HK-2 (cell line): Measurements from ENCODE around the gene FRAS1.
"Not testable (repeated sequence)": the region's sequence is repeated elsewhere in the genome, so short reads cannot be mapped to it uniquely, and the experiment has no call there.

Experiments used
- DNase-seq: peaks from one replicate; pipeline ENCODE4 v3.0.0-alpha.2; 2018; ENCODE audit not compliant: unreplicated experiment

Gene FRAS1, protein sequence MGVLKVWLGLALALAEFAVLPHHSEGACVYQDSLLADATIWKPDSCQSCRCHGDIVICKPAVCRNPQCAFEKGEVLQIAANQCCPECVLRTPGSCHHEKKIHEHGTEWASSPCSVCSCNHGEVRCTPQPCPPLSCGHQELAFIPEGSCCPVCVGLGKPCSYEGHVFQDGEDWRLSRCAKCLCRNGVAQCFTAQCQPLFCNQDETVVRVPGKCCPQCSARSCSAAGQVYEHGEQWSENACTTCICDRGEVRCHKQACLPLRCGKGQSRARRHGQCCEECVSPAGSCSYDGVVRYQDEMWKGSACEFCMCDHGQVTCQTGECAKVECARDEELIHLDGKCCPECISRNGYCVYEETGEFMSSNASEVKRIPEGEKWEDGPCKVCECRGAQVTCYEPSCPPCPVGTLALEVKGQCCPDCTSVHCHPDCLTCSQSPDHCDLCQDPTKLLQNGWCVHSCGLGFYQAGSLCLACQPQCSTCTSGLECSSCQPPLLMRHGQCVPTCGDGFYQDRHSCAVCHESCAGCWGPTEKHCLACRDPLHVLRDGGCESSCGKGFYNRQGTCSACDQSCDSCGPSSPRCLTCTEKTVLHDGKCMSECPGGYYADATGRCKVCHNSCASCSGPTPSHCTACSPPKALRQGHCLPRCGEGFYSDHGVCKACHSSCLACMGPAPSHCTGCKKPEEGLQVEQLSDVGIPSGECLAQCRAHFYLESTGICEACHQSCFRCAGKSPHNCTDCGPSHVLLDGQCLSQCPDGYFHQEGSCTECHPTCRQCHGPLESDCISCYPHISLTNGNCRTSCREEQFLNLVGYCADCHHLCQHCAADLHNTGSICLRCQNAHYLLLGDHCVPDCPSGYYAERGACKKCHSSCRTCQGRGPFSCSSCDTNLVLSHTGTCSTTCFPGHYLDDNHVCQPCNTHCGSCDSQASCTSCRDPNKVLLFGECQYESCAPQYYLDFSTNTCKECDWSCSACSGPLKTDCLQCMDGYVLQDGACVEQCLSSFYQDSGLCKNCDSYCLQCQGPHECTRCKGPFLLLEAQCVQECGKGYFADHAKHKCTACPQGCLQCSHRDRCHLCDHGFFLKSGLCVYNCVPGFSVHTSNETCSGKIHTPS (N-terminal part only)

DNA sequence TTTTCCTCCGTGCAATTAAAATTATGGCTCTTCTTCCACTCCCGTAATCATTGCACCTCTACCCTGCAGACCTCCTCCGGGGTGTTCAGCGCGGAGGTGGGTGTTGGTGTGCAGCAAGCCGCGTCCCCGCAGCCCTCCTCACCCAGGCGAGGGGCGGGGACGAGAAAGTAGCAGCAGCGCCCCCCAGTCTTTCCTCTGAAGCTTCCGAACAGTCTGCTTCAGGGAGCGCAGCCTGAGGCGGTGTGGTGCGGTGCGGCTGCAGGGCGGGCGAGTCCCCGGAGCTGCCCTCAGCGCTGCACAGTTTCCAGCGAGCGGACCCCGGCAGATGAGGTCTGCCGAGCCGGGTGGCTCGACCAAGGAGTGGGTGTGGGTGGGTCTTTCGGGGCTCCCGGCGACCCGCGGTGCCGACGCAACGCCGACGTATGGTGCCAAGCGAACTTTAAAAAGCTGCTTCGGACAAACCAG is at the start of gene FRAS1:
Gene FRAS1, plus strand, starts transcription at position 189 of the 465 bp plus-strand sequence. CDS start 687 bp downstream, outside the sequence.
- DNase-seq = peak; percentile 63

DNA sequence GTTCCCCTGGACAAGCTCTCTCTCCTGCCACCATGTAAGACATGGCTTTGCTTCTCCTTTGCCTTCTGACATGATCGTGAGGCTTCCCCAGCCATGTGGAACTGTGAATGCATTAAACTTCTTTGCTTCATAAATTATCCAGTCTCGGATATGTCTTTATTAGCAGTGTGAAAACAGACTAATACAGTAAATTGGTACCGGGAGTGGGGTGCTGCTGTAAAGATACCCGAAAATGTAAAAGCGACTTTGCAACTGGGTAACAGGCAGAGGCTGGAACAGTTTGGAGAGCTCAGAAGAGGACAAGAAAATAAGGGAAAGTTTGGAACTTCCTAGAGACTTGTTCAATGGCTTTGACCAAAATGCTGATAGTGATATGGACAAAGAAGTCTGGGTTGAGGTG is 46.1 kb upstream of the FRAS1 start:
- DNase-seq = not testable (repeated sequence)

DNA sequence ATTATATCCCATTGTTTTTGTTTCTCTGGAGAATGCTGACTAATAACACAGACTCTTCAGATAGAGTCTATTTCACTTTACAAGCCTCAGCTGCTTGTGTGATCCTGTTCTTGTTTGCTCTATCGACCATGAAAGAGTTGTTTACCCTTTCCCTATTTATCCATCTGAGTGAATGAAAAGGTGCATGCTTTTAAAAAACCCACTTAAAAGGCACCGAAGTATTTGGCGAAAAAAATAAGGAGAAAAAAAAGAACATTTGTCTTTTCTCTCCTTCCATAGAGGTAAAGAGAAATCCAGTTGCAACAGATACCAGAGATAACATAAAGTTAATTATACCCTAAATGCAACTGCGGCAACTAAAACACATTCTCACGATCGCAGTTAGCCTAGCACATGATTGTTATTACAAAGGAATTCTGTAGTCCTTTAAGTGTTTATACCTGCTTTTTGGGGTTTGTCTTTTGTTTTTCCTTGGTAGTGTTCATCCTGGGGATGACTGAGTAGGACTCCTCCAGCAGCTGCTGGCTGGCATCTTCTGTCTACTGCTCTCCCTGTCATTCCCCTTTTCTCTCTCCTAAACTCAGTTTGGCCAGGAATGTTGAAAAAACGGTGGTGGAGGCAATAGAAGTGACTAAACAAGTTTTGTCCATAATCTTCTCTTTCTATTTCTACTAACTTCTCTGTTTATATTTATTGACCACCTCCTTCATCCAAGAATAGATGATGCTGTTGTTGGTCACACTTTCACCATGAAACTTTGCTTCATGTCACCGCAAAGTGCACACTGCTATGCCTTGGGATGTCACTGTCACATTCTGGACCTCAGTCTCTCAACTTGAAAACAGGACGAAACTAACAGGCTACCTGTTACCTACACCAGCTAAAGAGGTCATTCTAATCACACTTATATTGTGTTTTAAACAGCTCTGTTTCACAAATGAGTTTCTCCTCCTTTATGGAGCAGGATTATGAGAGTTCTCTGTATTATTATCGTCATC is 41.9 kb upstream of the FRAS1 start:
- DNase-seq = no peak

DNA sequence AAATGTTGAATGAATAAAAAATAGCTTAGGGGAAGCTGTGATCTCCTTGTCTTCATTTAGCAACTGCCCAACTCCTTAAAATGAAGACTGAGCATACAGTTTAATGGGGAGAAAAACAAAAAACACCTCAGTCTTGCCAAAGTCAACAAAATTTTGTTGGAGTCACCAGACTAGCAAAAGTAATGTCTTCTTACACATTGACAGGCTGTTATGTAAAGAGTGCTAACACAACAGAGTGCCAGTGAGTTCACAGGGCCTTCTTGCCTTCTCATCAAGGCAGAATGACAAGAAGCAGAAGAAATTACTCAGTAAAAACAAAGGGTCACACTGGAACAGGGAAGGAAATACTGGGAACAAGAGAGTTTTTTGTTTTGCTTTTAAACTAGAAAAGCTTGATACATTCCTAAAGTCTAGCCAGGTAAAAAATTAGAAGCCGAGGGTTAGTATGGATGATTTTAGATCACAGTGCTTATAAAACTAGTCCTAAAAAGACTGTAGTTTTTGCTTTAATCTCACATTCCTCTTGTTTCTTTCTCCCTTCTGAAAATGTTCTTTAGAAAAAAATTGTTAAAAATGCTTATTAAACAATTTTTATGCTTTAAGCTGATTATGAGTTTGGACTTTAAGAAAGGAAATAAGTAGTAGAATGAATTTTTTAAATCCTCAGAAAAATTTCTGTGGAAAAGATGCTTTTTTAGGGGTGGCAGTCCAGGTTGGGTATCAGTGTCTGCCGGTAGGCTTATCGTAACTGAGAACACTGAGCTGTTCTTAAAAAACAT is 38.7 kb upstream of the FRAS1 start:
- DNase-seq = no peak

DNA sequence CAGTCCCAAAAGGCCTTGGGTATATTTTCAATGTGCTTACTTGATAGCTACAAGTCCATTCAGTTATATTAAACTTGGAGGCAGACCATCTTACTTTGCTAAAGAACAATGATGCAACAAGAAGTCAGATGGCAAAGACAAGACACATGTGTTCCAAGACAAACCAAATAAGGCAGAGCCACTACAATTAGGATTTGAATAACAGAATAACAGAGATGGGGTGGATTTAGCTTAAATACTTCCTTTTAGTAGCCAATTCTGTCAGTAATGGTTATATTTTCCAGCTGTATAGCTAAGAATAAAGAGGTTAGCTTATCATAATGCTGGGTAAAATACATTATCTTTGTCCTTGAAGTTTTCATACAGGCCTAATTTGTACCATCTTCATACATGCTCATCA is 37.7 kb upstream of the FRAS1 start:
- DNase-seq = no peak

DNA sequence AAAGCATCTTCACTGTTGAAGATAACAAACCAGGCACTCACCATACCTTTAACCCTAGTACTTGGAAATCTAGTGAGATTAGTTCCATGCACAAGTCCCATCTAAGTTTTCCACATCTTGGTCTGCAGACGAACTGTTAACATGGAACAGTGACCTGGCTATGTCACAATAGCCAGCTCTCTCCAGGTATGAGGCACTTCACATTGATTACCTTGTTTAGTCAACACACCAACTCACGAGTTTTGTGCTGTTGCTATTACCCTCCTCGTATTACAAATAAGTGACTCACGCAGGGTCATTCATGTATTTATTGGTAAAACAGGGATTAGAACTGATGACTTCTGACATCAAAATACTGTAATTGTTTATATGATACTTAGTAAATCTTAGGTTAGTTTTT is 36.4 kb upstream of the FRAS1 start:
- DNase-seq = no peak

DNA sequence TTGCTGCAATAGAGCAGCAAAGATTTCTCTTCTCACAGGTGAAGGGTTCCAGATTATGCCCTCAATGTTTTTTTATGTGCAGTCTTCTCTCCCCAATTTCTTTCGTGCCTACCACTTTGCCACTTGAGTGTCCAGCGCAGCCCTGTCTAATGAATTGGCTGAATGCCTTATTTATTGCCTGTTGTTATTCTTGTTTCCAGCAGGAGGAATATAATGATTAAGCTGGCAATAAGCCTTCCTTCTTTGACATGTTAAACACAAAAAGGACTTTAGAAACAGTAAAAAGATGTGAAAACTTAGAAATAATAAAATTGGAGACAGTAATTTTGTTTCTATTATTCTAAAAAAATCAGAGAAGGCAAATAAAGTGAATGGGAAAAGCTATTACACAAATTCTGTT is 34.6 kb upstream of the FRAS1 start:
- DNase-seq = no peak

DNA sequence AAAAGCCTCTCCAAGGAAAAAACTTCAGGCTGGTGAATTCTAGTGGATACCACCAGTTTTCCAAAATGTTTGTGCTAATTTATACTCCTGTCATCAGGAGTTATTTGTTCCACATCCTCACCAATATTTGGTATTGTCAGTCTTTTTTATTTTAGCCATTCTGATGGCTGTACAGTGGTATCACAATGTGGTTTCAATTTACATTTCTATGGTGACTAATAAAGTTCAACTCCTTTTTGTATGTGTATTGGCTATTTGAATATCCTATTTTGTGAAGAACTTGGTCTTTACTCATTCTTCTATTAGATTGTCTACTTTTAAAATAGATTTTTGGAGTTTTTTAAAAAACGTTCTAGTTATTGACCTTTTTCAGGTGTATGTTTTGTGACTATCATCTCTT is 33.0 kb upstream of the FRAS1 start:
- no peak for DNase-seq

DNA sequence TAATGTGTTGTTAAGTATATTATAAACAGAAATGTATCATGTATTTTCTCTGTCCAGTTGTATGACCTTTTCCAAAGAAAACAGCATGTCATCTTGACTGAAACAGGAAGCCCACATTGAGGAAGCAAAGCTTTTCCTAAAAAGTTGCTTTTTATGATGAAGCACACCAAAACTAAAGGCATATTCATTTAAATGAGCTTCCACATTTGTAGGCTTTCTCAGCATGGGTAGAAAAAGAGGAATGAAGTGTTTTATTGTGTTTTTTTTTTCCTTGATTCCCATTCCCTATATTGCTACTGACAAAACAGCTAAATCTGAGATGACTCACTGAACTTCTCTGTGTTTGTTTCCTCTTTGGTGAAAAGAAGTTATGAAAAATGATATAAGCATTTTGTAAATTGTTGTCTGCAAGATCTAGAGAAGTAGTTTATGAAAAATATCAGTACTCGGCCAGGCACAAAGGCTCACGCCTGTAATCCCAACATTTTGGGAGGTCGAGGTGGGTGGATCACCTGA is 32.5 kb upstream of the FRAS1 start:
- no peak for DNase-seq

DNA sequence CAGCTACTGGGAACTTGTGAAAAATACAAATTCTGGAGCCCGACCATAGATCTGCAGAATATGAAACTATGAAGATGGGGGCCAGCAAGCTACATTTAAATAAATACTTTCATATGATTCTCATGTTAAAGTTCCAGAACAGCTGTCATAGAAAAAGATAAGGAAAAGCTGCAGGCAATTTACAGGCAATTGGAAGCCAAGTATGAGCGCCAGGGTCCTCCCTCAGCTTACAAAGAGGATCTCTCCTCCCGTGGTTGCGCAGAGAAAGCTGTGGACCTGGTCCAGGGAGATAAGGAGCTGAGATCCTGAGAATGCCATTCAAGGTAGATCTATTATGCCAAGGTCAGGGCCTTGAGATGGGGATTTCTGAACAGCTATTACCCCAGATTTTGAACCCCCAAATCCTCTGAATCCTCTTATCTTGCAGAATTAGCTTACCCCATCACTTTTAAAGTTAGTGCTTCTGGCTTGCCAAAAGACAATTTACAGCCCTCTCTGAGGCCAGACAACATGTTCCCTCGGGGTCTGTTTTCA is 25.6 kb upstream of the FRAS1 start:
- no peak for DNase-seq

DNA sequence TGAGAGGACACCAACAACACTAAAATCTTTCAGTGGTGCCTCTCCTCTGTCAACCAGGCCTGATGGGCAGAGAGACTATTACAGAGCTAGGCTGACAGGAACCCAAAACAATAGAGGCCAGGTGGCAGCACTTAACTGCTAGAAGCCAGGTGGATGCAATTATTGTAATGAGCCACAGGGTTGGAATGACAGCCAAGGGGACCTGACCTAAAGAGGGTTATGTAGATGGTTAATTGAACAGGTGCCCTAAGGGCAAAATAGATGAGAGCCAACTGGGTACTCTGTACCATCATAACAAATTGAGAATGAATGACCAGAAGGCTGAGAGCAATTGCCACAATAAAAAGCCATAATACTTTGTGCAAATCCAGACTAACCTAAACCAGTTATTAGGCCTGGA is 24.7 kb upstream of the FRAS1 start:
- DNase-seq = no peak

DNA sequence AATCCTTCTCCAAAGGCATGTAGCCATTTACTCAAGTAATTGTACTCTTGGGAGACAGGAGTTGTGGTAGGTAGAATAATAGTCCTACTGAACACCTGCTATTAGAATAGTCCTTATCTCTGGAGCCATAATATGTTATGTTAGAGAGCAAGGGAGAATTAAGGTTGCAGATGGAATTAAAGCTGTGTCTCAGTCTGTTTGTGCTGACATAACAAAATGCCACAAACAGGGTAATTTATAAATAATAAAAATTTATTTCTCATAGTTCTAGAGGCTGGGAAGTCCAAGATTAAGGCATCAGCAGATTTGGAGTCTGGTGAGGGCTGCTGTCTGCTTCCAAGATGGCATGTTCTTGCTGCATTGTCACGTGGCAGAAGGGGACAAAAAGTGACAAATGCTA is 24.2 kb upstream of the FRAS1 start:
- DNase-seq = no peak

DNA sequence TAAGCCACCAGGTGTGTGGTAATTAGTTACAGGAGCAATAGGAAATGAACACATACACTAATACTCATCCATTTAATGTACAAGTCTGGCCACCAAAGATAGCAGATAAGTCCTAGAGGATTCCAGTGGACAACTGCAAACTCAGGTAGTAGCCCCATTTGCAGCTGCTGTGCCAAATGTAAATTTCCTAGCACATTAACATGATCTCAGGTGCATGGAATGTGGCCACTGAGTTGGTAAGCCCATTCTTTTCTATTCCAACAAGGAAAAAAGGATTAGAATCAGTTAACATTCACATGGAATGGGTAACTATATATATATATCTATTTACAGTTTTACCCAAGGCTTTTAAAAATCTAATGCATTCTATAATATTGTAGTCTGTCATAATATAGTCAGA is 23.3 kb upstream of the FRAS1 start:
- DNase-seq = no peak

DNA sequence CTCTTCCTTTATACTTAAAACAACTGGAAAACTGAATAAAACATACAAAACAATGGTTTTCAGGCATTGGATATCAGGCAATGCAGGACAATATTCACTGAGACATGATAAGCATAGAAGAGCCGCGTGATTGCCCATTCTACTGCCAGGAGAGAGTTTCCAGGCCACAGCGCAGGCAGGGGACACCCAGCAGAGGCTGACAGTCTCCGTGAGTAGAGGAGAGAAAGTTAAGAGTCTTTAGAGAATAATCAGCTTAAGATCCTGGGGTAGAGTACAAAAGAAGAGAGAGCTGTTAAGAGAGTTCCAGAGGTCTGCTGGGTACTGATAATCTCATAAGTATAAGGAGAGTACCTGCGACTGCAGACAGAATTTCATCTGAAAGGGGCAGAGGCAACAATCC is 18.4 kb upstream of the FRAS1 start:
- DNase-seq = no peak

DNA sequence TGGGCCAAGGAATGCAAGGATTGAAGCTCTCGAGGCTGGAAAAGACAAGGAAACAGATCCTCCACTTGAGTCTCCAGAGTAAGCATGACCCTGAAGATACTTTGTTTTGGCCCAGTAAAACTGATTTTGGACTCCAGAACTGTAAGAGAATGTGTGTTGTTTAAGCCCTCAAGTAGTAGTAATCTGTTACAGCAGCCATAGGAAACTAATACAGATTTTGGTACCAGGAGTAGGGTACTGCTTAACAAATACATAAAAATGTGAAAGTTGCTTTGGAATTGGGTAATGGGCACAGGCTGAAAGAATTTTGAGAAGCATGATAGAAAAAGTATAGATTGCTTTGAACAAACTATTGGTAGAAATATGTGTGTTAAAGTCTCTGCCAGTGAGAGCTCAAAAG is 17.4 kb upstream of the FRAS1 start:
- no peak for DNase-seq

DNA sequence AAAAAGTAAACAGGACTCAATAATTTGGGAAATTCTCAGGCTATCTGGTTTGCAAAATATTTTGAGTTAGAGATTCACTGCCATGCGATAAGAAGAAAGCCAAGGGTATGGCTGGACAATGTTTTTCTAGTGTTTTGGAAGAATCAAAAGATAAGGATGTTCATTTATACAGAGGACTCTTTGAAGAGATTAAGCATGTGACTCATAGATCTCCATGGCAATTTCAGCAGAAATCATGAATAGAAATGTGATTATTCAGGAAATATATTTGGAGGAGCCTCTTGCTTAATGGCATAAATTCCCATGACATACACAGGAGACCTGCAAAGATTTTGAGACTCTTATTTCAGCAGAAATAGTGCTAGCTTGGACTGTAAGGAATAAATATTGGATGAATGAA is 16.7 kb upstream of the FRAS1 start:
- no peak for DNase-seq

DNA sequence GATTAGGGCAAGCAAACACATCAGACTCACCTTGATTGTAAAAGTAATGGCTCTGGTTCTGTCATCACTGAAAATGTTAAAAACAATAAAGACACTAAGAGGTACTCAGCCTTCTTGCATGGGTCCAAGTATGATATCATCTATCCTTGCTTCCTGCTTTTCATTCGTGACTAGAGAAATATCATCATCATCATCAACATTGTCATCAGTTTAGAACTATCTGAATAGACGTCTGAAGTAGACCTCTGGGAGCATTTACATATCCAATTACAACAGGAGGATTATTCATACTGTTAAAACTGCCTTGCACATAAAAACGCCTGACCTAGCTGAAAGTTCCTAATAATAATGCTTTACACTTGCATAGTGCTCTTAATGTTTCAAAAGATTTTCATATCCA is 9.8 kb upstream of the FRAS1 start:
- DNase-seq = no peak

DNA sequence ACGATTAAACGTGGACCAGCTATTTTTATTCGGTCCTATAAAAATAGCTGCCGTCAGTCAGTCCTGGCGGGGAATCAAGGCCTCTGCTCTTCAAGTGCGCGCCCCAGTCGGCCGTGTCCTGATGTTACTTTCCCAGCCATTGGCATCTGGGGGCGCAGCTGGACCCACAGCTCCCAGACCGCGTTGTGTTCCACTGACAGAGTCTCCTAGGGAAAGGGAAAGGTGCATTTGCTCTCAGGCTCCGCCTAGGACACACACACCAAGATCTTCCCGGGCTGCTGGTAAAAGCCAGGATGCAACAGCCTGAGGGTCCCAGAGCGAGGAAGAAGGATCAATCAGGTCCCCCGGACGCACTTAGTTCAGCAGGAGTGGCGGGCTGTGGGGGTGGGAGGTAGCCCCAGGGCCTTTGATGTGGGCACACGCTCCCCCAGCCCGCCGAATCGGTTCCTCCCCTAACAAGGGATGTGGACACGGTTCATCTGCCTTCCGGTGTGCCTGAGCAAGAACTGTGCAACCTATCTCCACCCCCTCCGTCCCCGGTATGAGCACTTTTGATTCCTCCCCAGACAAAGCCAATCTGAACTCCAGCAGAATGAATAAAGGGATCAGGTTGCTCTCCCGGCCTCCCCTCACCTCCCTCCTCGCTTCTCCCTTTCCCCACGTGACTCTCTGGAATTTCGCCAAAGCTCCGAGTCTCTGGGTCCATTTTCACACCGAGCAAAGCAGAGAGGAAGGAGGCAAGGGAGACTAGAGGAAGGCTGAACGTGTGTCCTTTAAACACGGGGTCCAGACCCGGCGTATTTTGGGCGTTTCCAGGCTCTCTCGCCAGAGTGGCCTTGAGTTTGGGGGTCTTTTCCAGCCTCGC is 626 bp upstream of the FRAS1 start:
- peak; percentile 85 for DNase-seq
